ENCODE results near the gene B9D2. TPM values are rescaled to one million over a fixed set of nuclear protein-coding genes. Genes with fewer than 3 reads are reported as not detected.

B9D2 gene
- total and polyA plus RNA-seq, 2 experiments from 2014 or later: 6.0 to 9.6 TPM

GRCh38 chr19:41356984-41357739 lies 6.8 kb downstream of the B9D2 start:
- no peak overlapping the region for H2AFZ ChIP-seq
- TF ChIP-seq CTCF (IDR thresholded peaks at IDR 0.05; ENCODE audit: poor library complexity) (no peak), EZH2 (IDR thresholded peaks at IDR 0.05; ENCODE audit: borderline replicate concordance) (no peak), EZH2phosphoT487 (IDR thresholded peaks at IDR 0.05; ENCODE audit: low read depth, severe bottlenecking, unreplicated experiment) (no peak)
- 94% methylated on average over 11 of the region's 11 CpGs for WGBS (ENCODE audit: low lambda C conversion rate, missing lambda C conversion rate)

GRCh38 chr19:41355802-41356201 lies 8.1 kb downstream of the B9D2 start:
- H3K4me1 ChIP-seq (ENCODE audit: insufficient read depth): peaks cover under 1% of the 10 kb centered on the region
- peaks cover 18% of the 10 kb centered on the region for H3K79me2 ChIP-seq
- H3K27ac ChIP-seq: no peak overlapping the region
- no peaks in the 10 kb centered on the region for H3K9me3 ChIP-seq (ENCODE audit: low read depth)
- no peak overlapping the region for H2AFZ ChIP-seq
- WGBS (ENCODE audit: low lambda C conversion rate, missing lambda C conversion rate): 87% methylated on average over 3 of the region's 3 CpGs
- TF ChIP-seq CTCF (IDR thresholded peaks at IDR 0.05; ENCODE audit: poor library complexity): no peak
- TF ChIP-seq EZH2phosphoT487 (IDR thresholded peaks at IDR 0.05; ENCODE audit: low read depth, severe bottlenecking, unreplicated experiment): no peak
- no peak for TF ChIP-seq EZH2 (IDR thresholded peaks at IDR 0.05; ENCODE audit: borderline replicate concordance)
- H3K9me2 ChIP-seq (replicated peaks; ENCODE audit: insufficient read depth): no peaks in the 10 kb centered on the region
- H3K4me3 ChIP-seq: no peak overlapping the region
- no peak for DNase-seq (ENCODE audit: low spot score)
- no peak overlapping the region for H3K4me2 ChIP-seq
- peaks cover 10% of the 10 kb centered on the region for H4K20me1 ChIP-seq (ENCODE audit: insufficient read depth, poor library complexity, severe bottlenecking)
- H3K36me3 ChIP-seq (replicated peaks; ENCODE audit: insufficient read depth, low read depth): no peaks in the 10 kb centered on the region
- peaks cover 5% of the 10 kb centered on the region for H3K27me3 ChIP-seq

More at GRCh38 chr19:41356984-41357739, 6.8 kb downstream of the B9D2 start:
- peaks cover 4% of the 10 kb centered on the region for H3K27me3 ChIP-seq
- H3K4me2 ChIP-seq: no peak overlapping the region
- H3K4me3 ChIP-seq: no peak overlapping the region
- H3K79me2 ChIP-seq: peaks cover 8% of the 10 kb centered on the region
- H4K20me1 ChIP-seq (ENCODE audit: insufficient read depth, poor library complexity, severe bottlenecking): peaks cover 1% of the 10 kb centered on the region
- H3K9me2 ChIP-seq (replicated peaks; ENCODE audit: insufficient read depth): no peaks in the 10 kb centered on the region
- no peaks in the 10 kb centered on the region for H3K36me3 ChIP-seq (replicated peaks; ENCODE audit: insufficient read depth, low read depth)
- no peak for DNase-seq (ENCODE audit: low spot score)
- no peaks in the 10 kb centered on the region for H3K9me3 ChIP-seq (ENCODE audit: low read depth)
- no peaks in the 10 kb centered on the region for H3K4me1 ChIP-seq (ENCODE audit: insufficient read depth)
- no peak overlapping the region for H3K27ac ChIP-seq

GRCh38 chr19:41355035-41355434 lies 8.9 kb downstream of the B9D2 start:
- H2AFZ ChIP-seq: no peak overlapping the region
- H3K9me3 ChIP-seq (ENCODE audit: low read depth): no peaks in the 10 kb centered on the region
- H3K36me3 ChIP-seq (replicated peaks; ENCODE audit: insufficient read depth, low read depth): no peaks in the 10 kb centered on the region
- WGBS (ENCODE audit: low lambda C conversion rate, missing lambda C conversion rate): 75% methylated on average over 1 of the region's 1 CpG
- DNase-seq (ENCODE audit: low spot score): no peak
- peaks cover 5% of the 10 kb centered on the region for H3K27me3 ChIP-seq
- H3K4me3 ChIP-seq: no peak overlapping the region
- no peak overlapping the region for H3K4me2 ChIP-seq
- TF ChIP-seq EZH2phosphoT487 (IDR thresholded peaks at IDR 0.05; ENCODE audit: low read depth, severe bottlenecking, unreplicated experiment) (no peak), CTCF (IDR thresholded peaks at IDR 0.05; ENCODE audit: poor library complexity) (no peak), EZH2 (IDR thresholded peaks at IDR 0.05; ENCODE audit: borderline replicate concordance) (no peak)
- no peaks in the 10 kb centered on the region for H3K9me2 ChIP-seq (replicated peaks; ENCODE audit: insufficient read depth)
- H3K4me1 ChIP-seq (ENCODE audit: insufficient read depth): peaks cover 6% of the 10 kb centered on the region
- no peak overlapping the region for H3K27ac ChIP-seq
- peaks cover 25% of the 10 kb centered on the region for H3K79me2 ChIP-seq
- H4K20me1 ChIP-seq (ENCODE audit: insufficient read depth, poor library complexity, severe bottlenecking): peaks cover 10% of the 10 kb centered on the region

Measured in hepatocyte (in vitro differentiated cells).